Right renal cortex interstitium (tissue), 3 donors: Measurements from ENCODE around the gene TTLL11. TPM values are rescaled to one million over a fixed set of nuclear protein-coding genes. Genes with fewer than 3 reads are reported as not detected.

Experiments used
- DNase-seq, 3 donors: peaks; one replicate each; pipeline ENCODE4 v3.0.0-alpha.2; 2013; ENCODE audit warnings: low read depth in 3 of 3, low spot score in 2 of 3
- polyA plus RNA-seq, 3 donors: library from polyadenylated mRNA; unstranded; fragments of 120-200 nt; gene quantifications; one replicate each; pipeline ENCODE4 v1.2.1, GENCODE V29; 2013; ENCODE audit not compliant: insufficient read length in 3 of 3

Gene TTLL11
- polyA plus RNA-seq, 3 donors = 6.0 to 6.7 (median 6.2) TPM

- no peak for DNase-seq
Measured at GRCh38 chr9:121781701-121782464, 311.2 kb downstream of the TTLL11 start.

GRCh38 chr9:121781145-121781548, 312.0 kb downstream of the TTLL11 start:
- no peak for DNase-seq

GRCh38 chr9:121780177-121781040, 312.7 kb downstream of the TTLL11 start:
- DNase-seq = no peak

- no peak for DNase-seq
Measured at GRCh38 chr9:121779381-121780117, 313.6 kb downstream of the TTLL11 start.

GRCh38 chr9:121778252-121779225, 314.6 kb downstream of the TTLL11 start:
- DNase-seq = no peak

- DNase-seq = no peak
Measured at GRCh38 chr9:121776739-121777637, 316.1 kb downstream of the TTLL11 start.

GRCh38 chr9:121776001-121776738, 316.9 kb downstream of the TTLL11 start:
- no peak for DNase-seq

- DNase-seq = no peak
Measured at GRCh38 chr9:121774715-121775613, 318.1 kb downstream of the TTLL11 start.

GRCh38 chr9:121773954-121774714, 319.0 kb downstream of the TTLL11 start:
- DNase-seq = no peak

GRCh38 chr9:121773286-121773953, 319.7 kb downstream of the TTLL11 start:
- no peak for DNase-seq

- DNase-seq = no peak
Measured at GRCh38 chr9:121772600-121773285, 320.4 kb downstream of the TTLL11 start.
